Measurements from ENCODE around the gene DNAJC22.

DNA sequence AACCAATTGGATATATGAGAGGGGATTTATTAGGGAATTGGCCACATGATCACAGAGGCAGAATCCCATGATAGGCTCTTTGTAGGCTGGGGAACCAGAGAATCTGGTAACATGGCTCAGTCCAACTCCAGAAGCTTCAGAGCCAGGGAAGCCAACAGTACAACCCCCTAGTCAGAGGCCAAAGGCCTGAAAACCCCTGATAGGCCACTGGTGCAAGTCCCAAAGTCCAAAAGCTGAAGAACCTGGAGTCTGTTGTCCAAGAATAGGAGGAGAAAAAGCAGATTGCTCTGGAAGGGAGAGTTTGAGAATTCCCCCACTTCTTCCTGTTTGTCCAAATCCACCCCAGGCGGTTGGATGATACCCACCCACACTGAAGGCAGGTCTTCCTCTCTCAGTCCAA, 31.9 kb upstream of the DNAJC22 start:
- TF ChIP-seq, protein P1, sequence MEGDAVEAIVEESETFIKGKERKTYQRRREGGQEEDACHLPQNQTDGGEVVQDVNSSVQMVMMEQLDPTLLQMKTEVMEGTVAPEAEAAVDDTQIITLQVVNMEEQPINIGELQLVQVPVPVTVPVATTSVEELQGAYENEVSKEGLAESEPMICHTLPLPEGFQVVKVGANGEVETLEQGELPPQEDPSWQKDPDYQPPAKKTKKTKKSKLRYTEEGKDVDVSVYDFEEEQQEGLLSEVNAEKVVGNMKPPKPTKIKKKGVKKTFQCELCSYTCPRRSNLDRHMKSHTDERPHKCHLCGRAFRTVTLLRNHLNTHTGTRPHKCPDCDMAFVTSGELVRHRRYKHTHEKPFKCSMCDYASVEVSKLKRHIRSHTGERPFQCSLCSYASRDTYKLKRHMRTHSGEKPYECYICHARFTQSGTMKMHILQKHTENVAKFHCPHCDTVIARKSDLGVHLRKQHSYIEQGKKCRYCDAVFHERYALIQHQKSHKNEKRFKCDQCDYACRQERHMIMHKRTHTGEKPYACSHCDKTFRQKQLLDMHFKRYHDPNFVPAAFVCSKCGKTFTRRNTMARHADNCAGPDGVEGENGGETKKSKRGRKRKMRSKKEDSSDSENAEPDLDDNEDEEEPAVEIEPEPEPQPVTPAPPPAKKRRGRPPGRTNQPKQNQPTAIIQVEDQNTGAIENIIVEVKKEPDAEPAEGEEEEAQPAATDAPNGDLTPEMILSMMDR (IDR thresholded peaks at IDR 0.05 in 8 of 11, conservative IDR thresholded peaks at IDR 0.05 in 3 of 11): no peak
- no peak for TF ChIP-seq POLR2A (IDR thresholded peaks at IDR 0.05)
- TF ChIP-seq POLR2AphosphoS5 (IDR thresholded peaks at IDR 0.05): no peak

Measured in spleen (tissue), 7 donors.